Measurements from ENCODE around the gene ADCY9. TPM values are rescaled to one million over a fixed set of nuclear protein-coding genes. Genes with fewer than 3 reads are reported as not detected.

The ADCY9 gene
- total and polyA plus RNA-seq, 2 donors (not counting 1 experiment from before 2014, with no cell fraction given) = 1.7 to 2.1 TPM

- H3K27me3 ChIP-seq (replicated peaks in 1 of 4; ENCODE audit: control extremely low read depth in 1 of 4, control insufficient read depth in 3 of 4, insufficient read depth in 4 of 4, low read length in 3 of 4) = peaks cover 0 to 26% (median 4%) of the 10 kb centered on the region in 4 experiments
- H4K20me1 ChIP-seq (ENCODE audit: control insufficient read depth, insufficient read depth, low read length, poor library complexity, severe bottlenecking) = no peaks in the 10 kb centered on the region
- no peak overlapping the region for H3K4me3 Mint-ChIP-seq
- H3K27ac ChIP-seq (ENCODE audit: low read length in 2 of 2) = no peak overlapping the region
- no peak for TF ChIP-seq EZH2 (IDR thresholded peaks at IDR 0.05; ENCODE audit: borderline replicate concordance, insufficient read depth, low read depth, low read length, poor library complexity, severe bottlenecking)
- no peak for TF ChIP-seq CTCF (IDR thresholded peaks at IDR 0.05)
- CTCF ChIA-PET = interaction anchor here (1.0 to 1.5 kb wide), 2 partner anchors 9 to 16 kb away, joined by 3 read pairs; no protein-coding TSS in a partner anchor
- no peak overlapping the region for H3K4me3 ChIP-seq (ENCODE audit: control extremely low read depth in 1 of 5, extremely low read depth in 1 of 5, insufficient read depth in 1 of 5, low read depth in 2 of 5, low read length in 4 of 5)
- H3K9me3 Mint-ChIP-seq (ENCODE audit: insufficient read depth) = no peaks in the 10 kb centered on the region
- H3K79me2 ChIP-seq (ENCODE audit: control insufficient read depth, insufficient read depth, low read length) = no peaks in the 10 kb centered on the region
- DNase-seq (no peak), ATAC-seq (ENCODE audit: low read depth) (no peak)
- H3K9ac ChIP-seq (ENCODE audit: low read length) = no peak overlapping the region
- 18% methylated on average over 15 of the region's 15 CpGs for WGBS (ENCODE audit: insufficient coverage)
- no peak overlapping the region for H2AFZ ChIP-seq (ENCODE audit: insufficient read depth, low read depth, low read length, poor library complexity, severe bottlenecking)
- no peaks in the 10 kb centered on the region for H3K4me1 ChIP-seq (ENCODE audit: control insufficient read depth in 2 of 2, insufficient read depth in 2 of 2, low read length in 2 of 2)
- no peaks in the 10 kb centered on the region for H3K36me3 ChIP-seq (replicated peaks in 1 of 2; ENCODE audit: control extremely low read depth in 1 of 2, control insufficient read depth in 1 of 2, extremely low read depth in 1 of 2, insufficient read depth in 2 of 2, low read length in 1 of 2)
- H3K4me1 Mint-ChIP-seq = no peaks in the 10 kb centered on the region
- H3K27me3 Mint-ChIP-seq = peaks cover 54% of the 10 kb centered on the region
- POLR2A ChIA-PET = no interaction called here
- no peak overlapping the region for H3K27ac Mint-ChIP-seq
- intact Hi-C loops (cut with micrococcal nuclease) = no loop called here
- H3K9me3 ChIP-seq (ENCODE audit: control extremely low read depth in 1 of 3, control insufficient read depth in 2 of 3, insufficient read depth in 1 of 3, low read length in 2 of 3) = no peaks in the 10 kb centered on the region
- H3K4me2 ChIP-seq (replicated peaks; ENCODE audit: low read depth, low read length, poor library complexity, severe bottlenecking) = no peak overlapping the region
Observed at GRCh38 chr16:3954411-3954921, 161.8 kb downstream of the ADCY9 start.

GRCh38 chr16:3953728-3954410, 162.4 kb downstream of the ADCY9 start:
- H3K27me3 Mint-ChIP-seq = peaks cover 48% of the 10 kb centered on the region
- H3K4me1 Mint-ChIP-seq = no peaks in the 10 kb centered on the region
- CTCF ChIA-PET = interaction anchor here (1.0 to 1.5 kb wide), 2 partner anchors 10 to 15 kb away, joined by 3 read pairs; no protein-coding TSS in a partner anchor

More at GRCh38 chr16:3953728-3954410, 162.4 kb downstream of the ADCY9 start:
- DNase-seq (no peak), ATAC-seq (ENCODE audit: low read depth) (no peak)
- no peak overlapping the region for H3K4me3 ChIP-seq (ENCODE audit: control extremely low read depth in 1 of 5, extremely low read depth in 1 of 5, insufficient read depth in 1 of 5, low read depth in 2 of 5, low read length in 4 of 5)
- H3K36me3 ChIP-seq (replicated peaks in 1 of 2; ENCODE audit: control extremely low read depth in 1 of 2, control insufficient read depth in 1 of 2, extremely low read depth in 1 of 2, insufficient read depth in 2 of 2, low read length in 1 of 2) = no peaks in the 10 kb centered on the region
- Mint-ChIP-seq H3K27ac (no peak overlapping the region), H3K9me3 (ENCODE audit: insufficient read depth) (no peaks in the 10 kb centered on the region), H3K4me3 (no peak overlapping the region)
- POLR2A ChIA-PET = no interaction called here
- no peak overlapping the region for H3K27ac ChIP-seq (ENCODE audit: low read length in 2 of 2)
- H3K4me1 ChIP-seq (ENCODE audit: control insufficient read depth in 2 of 2, insufficient read depth in 2 of 2, low read length in 2 of 2) = no peaks in the 10 kb centered on the region
- no peak overlapping the region for H2AFZ ChIP-seq (ENCODE audit: insufficient read depth, low read depth, low read length, poor library complexity, severe bottlenecking)
- intact Hi-C loops (cut with micrococcal nuclease) = no loop called here
- 86% methylated on average over 24 of the region's 24 CpGs for WGBS (ENCODE audit: insufficient coverage)
- peaks cover 0 to under 1% (median 0%) of the 10 kb centered on the region in 3 donors for H3K9me3 ChIP-seq (ENCODE audit: control extremely low read depth in 1 of 3, control insufficient read depth in 2 of 3, insufficient read depth in 1 of 3, low read length in 2 of 3)
- TF ChIP-seq EZH2 (IDR thresholded peaks at IDR 0.05; ENCODE audit: borderline replicate concordance, insufficient read depth, low read depth, low read length, poor library complexity, severe bottlenecking) = no peak
- no peak for TF ChIP-seq CTCF (IDR thresholded peaks at IDR 0.05)
- H3K27me3 ChIP-seq (replicated peaks in 1 of 4; ENCODE audit: control extremely low read depth in 1 of 4, control insufficient read depth in 3 of 4, insufficient read depth in 4 of 4, low read length in 3 of 4) = peaks cover 0 to 25% (median 4%) of the 10 kb centered on the region in 4 experiments
- H3K4me2 ChIP-seq (replicated peaks; ENCODE audit: low read depth, low read length, poor library complexity, severe bottlenecking) = no peak overlapping the region
- H3K9ac ChIP-seq (ENCODE audit: low read length) = no peak overlapping the region
- H3K79me2 ChIP-seq (ENCODE audit: control insufficient read depth, insufficient read depth, low read length) = no peaks in the 10 kb centered on the region
- no peaks in the 10 kb centered on the region for H4K20me1 ChIP-seq (ENCODE audit: control insufficient read depth, insufficient read depth, low read length, poor library complexity, severe bottlenecking)

Data from B cell (primary cell).